Lung (tissue), 12 donors: ENCODE data around the gene HSD17B12. TPM values are rescaled to one million over a fixed set of nuclear protein-coding genes. Genes with fewer than 3 reads are reported as not detected.
A peak's percentile ranks its signal among the peaks of the same experiment; 100 is the strongest.

Experiments
- ATAC-seq: fragments of 200-7000 bp; cut with Tn5 transposase; one replicate; pipeline ENCODE4 v1.9.1; 2020; ENCODE audit warnings: moderate number of reproducible peaks; ENCODE audit not compliant: insufficient read depth, low FRiP score
- DNase-seq, 3 donors: peaks; one replicate each; pipeline ENCODE4 v3.0.0-alpha.2; 2013 to 2017
- H3K27ac ChIP-seq, 2 donors: one replicate each; pipeline ENCODE4 v1.5.1; 2013; ENCODE audit warnings: mild to moderate bottlenecking in 2 of 2, moderate library complexity in 2 of 2, control low read depth in 1 of 2, inconsistent platforms in 1 of 2, low read depth in 1 of 2, low read length in 1 of 2
- H3K27me3 ChIP-seq, 3 donors: one replicate each; pipeline ENCODE4 v1.5.1; 2013; ENCODE audit warnings: low read length in 2 of 3; ENCODE audit not compliant: control insufficient read depth in 3 of 3, insufficient read depth in 3 of 3
- H3K36me3 ChIP-seq, 4 donors: one replicate each; pipeline ENCODE4 v1.5.1; 2013; ENCODE audit warnings: low read length in 4 of 4, mild to moderate bottlenecking in 1 of 4, moderate library complexity in 1 of 4; ENCODE audit not compliant: control insufficient read depth in 4 of 4, insufficient read depth in 4 of 4
- H3K4me1 ChIP-seq, 5 donors: one replicate each; pipeline ENCODE4 v1.5.1; 2013; ENCODE audit warnings: low read length in 5 of 5, mild to moderate bottlenecking in 2 of 5, moderate library complexity in 1 of 5; ENCODE audit not compliant: control insufficient read depth in 5 of 5, insufficient read depth in 5 of 5
- H3K4me3 ChIP-seq: one replicate; pipeline ENCODE4 v1.5.1; 2013; ENCODE audit warnings: mild to moderate bottlenecking, control low read depth, moderate library complexity
- H3K9ac ChIP-seq, 2 donors: one replicate each; pipeline ENCODE4 v1.5.1; 2013; ENCODE audit warnings: low read length in 2 of 2, control low read depth in 1 of 2; ENCODE audit not compliant: insufficient read depth in 1 of 2
- H3K9me3 ChIP-seq, 4 donors: one replicate each; pipeline ENCODE4 v1.5.1; 2013; ENCODE audit warnings: low read length in 3 of 4, mild to moderate bottlenecking in 1 of 4, moderate library complexity in 1 of 4; ENCODE audit not compliant: control insufficient read depth in 4 of 4, insufficient read depth in 3 of 4
- CTCF ChIP-seq: IDR thresholded peaks from 2 replicates; pipeline ENCODE4 v1.5.1; 2012; ENCODE audit warnings: mild to moderate bottlenecking; ENCODE audit errors: control extremely low read depth, extremely low read depth
- WGBS, 2 donors: extraction: QIAGEN DNeasy Blood & Tissue Kit; methylation state at CpG; one replicate each; pipeline ENCODE4 v1.1.7; 2013; 5-methylcytosine and 5-hydroxymethylcytosine counted together
- polyA plus RNA-seq, 2 donors: library from polyadenylated mRNA; stranded (reverse); fragments of 200-250 nt; gene quantifications; one replicate each; pipeline ENCODE4 v1.2.1, GENCODE V29; 2013
- total RNA-seq, 2 donors: library from RNA; depleted of rRNA in 1 of 2; stranded (reverse); fragments of >200 nt in 1 of 2; gene quantifications; one replicate each; pipeline ENCODE4 v1.2.1, GENCODE V29; 2014 to 2021
- donor health status: control.
- donor health status: control.
- donor health status: Bipolar disorder and iron deficiency.
- donor health status: healthy.
- donor health status: DM: yes; HTN: yes; CAD: no.

The HSD17B12 gene
- total and polyA plus RNA-seq, 4 donors: 37.3 to 118 (median 87.1) TPM

- Histone ChIP-seq H3K9ac (no peak overlapping the region), H3K4me1 (no peaks in the 10 kb centered on the region), H3K27me3 (no peaks in the 10 kb centered on the region), H3K36me3 (peaks cover 0 to 3% (median 0%) of the 10 kb centered on the region in 4 donors), H3K27ac (no peak overlapping the region), H3K9me3 (no peaks in the 10 kb centered on the region), H3K4me3 (no peak overlapping the region)
- ATAC-seq (no peak), DNase-seq (peak in 2 of 3 donors; percentile 26 to 27)
- peak; percentile 10 for TF ChIP-seq CTCF
- WGBS, 2 donors: 66 to 69% methylated on average over 5 of the region's 5 CpGs
Observed at GRCh38 chr11:43825217-43825816, 144.8 kb downstream of the HSD17B12 start.

GRCh38 chr11:43830928-43831440 is 150.4 kb downstream of the HSD17B12 start:
- Histone ChIP-seq H3K9ac (no peak overlapping the region), H3K36me3 (peaks cover 2 to 5% (median 4%) of the 10 kb centered on the region in 4 donors), H3K9me3 (no peaks in the 10 kb centered on the region), H3K4me1 (peaks cover 0 to 9% (median 6%) of the 10 kb centered on the region in 5 donors), H3K27ac (peak overlapping the region in 1 of 2 donors; percentile 65), H3K4me3 (no peak overlapping the region), H3K27me3 (no peaks in the 10 kb centered on the region)
- ATAC-seq (peak; percentile 98), DNase-seq (no peak)
- TF ChIP-seq CTCF: no peak
- WGBS, 2 donors: 66 to 86% methylated on average over 5 of the region's 5 CpGs

GRCh38 chr11:43832536-43832935 is 152.0 kb downstream of the HSD17B12 start:
- no peak overlapping the region for H3K27ac ChIP-seq
- WGBS, 2 donors: 99 to 100% methylated on average over 4 of the region's 4 CpGs

More at GRCh38 chr11:43832536-43832935, 152.0 kb downstream of the HSD17B12 start:
- Histone ChIP-seq H3K4me1 (peaks cover 0 to 12% (median 6%) of the 10 kb centered on the region in 5 donors), H3K9ac (no peak overlapping the region), H3K9me3 (no peaks in the 10 kb centered on the region), H3K36me3 (peaks cover 2 to 5% (median 4%) of the 10 kb centered on the region in 4 donors), H3K27me3 (no peaks in the 10 kb centered on the region), H3K4me3 (no peak overlapping the region)
- ATAC-seq (no peak), DNase-seq (no peak)
- TF ChIP-seq CTCF: no peak
